NCI-H1417 treated with DMSO at 0.1 percent for 48 hours (cell line): ENCODE data around the gene PSMC5.
A peak's percentile ranks its signal among the peaks of the same experiment; 100 is the strongest.
"Not testable (repeated sequence)": the region's sequence is repeated elsewhere in the genome, so short reads cannot be mapped to it uniquely, and the experiment has no call there.

Experiments used
- DNase-seq: peaks from one replicate; lab custom pipeline; 2025; lab: John Stamatoyannopoulos, UW

Gene PSMC5

DNA sequence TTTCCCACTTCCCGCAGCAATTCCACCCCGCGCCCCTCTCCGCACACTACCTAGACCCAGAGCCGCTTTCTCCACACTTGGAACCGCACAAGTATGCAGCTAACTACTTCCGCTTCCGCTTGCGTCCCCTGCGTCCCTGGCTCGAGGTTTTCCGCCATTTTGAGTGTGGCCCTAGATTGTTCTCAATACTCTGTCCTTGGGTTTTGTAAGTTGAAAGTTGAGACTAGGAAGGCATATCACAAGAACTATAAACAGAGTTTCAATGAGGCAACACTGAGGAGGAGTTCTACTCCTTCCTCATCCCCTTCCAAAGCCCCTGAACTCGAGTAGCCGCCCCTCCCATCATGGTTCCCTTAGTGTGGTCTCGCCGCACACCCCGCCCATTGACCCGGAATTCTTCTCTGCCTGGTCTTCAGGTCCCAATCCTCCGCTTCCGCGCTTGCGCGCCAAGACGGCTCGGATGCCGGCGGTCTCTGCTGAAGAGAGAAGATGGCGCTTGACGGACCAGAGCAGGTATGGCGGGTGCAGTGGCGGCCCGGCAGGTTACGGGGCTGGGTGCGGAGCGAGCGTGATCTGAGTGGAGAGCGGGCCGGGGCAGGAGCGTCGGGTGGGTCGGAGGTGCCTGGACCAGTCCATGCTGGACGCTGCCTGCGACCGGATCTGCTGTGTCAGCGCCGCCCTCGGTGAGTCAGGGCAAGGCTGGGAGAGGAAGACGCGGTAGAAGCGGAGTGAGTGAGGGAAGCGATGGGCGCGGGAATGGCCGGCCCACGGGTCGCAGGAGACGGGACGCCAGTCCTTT, at the start of gene PSMC5, which contains the start of gene FTSJ3:
PSMC5 (plus strand) TSS at position 430 of the 799 bp plus-strand sequence; CDS start at position 490, 60 bp downstream.
FTSJ3 (minus strand) TSS at position 662 of the 799 bp plus-strand sequence. CDS start 761 bp downstream, outside the sequence.
- peak; percentile 84 for DNase-seq

- no peak for DNase-seq
These were observed 46.7 kb upstream of the PSMC5 start for GRCh38 chr17:63780507-63780906.

DNA sequence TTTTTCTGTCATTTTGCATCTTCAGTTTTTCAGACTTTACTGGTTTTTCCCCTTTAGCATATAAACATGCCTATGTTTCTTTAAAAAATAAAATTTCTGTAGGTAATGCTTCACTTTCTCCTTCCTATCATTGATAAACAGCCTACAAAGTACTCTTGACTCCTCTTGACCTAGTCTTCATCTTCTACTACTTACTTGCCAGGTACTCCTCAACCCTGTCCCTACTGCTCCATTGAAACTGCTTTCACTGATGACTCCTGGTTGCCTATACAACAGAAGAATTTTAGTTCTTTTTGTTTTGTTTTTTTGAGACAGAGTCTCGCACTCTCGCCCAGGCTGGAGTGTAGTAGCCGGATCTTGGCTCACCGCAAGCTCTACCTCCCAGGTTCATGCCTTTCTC, 46.3 kb upstream of the PSMC5 start:
- DNase-seq = no peak

GRCh38 chr17:63783522-63783921, 43.7 kb upstream of the PSMC5 start:
- DNase-seq = no peak

DNA sequence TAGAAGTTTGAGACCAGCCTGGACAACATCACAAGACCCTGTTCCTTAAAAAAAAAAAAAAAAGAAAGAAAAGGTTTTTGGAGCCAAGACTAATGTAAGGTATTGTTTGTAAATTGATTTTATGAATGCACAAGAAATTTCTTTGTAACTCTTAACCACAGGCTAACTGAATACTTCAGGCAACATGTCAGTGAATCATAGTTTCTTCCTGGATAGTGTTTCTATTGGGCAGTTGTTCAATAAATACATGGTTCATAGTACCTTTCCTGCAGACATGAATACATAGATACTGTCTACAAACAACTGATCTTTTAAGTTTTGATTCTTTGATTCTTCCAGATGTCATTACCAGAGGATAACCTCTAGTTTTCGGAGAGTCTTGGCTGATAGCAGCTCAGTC, 41.7 kb upstream of the PSMC5 start:
- DNase-seq = no peak

DNA sequence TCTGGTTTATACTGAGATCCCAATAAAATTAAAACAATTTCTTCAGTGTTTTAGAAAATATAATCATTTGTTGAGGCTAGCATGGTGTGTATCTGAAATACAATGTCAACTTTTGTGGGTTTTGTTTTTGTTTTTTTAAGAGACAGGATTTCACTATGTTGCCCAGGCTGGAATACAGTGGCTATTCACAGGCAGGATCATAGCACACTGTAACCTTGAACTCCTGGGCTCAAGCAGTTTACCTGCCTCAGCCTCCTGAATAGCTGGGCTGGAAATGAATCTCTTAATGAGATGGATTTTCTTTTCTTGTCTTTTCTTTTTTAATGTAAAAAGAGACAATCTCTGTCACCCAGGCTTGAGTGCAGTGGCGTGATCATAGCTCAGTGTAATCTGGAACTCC, 41.1 kb upstream of the PSMC5 start:
- DNase-seq = no peak

- DNase-seq = no peak
These were observed 40.1 kb upstream of the PSMC5 start for GRCh38 chr17:63786971-63787711.

DNA sequence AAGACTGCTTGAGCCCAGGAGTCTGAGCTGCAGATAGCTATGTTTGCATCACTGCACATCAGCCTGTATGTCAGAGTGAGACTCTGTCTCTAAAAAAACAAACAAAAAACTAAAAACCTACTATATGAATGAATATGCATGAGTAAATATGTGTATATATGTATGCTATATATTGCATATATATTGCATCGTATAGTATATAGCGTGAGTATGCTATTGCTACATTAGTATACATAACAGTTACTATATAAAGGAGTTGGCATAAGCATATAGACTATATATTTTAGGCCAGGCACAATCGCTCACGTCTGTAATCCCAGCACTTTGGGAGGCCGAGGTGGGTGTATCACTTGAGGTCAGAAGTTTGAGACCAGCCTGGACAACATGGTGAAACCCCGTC, 37.2 kb upstream of the PSMC5 start:
- no peak for DNase-seq

DNA sequence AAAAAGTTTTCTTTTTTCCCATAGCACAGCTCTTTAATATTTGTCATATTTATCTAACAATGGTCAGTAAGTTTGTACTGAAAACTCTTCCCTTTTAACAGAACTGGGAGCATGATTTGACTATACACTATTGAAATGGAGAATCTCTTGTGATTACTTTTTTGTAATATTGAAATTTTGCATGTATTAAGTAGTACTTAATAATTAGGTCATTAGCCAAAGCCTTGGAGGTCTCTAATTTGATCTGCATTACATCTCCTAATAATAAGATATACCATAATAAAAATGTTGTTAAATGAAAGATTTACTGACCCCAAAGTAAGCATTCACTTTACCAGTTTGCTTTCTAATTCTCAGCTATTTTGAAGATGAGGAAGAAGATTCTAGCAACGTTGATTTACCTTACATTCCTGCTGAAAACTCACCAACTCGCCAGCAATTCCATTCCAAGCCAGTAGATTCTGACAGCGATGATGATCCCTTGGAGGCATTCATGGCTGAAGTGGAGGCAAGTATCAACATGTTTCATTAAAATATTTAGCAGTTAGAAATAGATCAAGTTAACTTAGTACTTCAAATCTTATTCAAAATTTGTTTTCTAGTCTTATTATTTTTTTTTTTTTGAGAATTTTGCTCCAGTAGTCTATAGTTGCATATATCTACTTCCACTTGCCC, 35.0 kb upstream of the PSMC5 start:
- DNase-seq = no peak

DNA sequence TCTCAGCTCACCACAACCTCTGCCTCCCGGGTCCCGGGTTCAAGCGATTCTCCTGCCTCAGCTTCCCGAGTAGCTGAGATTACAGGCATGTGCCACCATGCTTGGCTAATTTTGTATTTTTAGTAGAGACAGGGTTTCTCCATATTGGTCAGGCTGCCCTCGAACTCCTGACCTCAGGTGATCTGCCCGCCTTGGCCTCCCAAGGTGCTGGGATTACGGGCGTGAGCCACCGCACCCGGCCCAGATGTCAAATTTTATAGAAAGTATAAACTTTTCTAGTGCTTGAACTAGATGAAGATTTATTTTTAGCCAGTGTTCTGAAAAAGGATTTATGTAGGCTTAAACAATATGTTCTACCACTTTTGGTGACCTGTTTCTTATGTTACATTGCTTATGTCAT, 30.9 kb upstream of the PSMC5 start:
- not testable (repeated sequence) for DNase-seq

- no peak for DNase-seq
These were observed 28.6 kb upstream of the PSMC5 start for GRCh38 chr17:63798572-63799106.

DNA sequence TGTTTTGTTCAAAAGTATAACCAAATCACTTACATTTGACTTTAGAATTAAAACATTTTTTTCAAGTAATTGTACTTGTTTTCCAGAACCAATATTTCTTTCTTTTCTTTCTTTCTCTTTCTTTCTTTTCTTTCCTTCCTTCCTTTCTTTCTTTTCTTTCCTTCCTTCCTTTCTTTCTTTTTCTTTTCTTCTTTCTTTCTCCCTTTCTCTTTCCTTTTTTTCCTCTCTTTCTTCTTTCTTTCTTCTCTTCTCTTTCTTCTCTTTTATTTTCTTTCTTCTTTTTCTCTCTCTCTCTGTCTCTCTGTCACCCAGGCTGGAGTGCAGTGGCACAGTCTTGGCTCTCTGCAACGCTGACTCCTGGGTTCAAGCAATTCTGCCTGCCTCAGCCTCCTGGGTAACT, 26.4 kb upstream of the PSMC5 start:
- DNase-seq = no peak

DNA sequence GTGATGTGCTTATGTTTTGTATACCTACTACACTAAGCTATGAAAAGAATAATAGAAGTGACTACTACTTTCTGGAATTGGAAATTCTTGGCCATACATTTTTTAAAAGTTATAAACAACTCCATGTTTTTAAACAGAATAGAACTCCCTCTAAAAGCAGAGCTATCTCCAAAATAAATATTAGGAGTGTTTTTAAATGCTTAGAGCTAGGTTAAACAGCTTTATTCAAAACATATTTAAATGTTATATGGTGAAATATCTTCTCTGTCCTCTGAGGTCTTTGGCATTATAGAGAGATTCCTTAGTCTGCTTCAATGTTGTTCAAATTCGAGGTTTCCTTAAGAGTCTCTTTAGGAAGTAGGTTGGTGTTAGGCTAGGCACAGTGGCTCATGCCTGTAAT, 22.9 kb upstream of the PSMC5 start:
- no peak for DNase-seq

- DNase-seq = no peak
These were observed 21.6 kb upstream of the PSMC5 start for GRCh38 chr17:63805591-63805990.

GRCh38 chr17:63809970-63810369, 17.3 kb upstream of the PSMC5 start:
- no peak for DNase-seq

DNA sequence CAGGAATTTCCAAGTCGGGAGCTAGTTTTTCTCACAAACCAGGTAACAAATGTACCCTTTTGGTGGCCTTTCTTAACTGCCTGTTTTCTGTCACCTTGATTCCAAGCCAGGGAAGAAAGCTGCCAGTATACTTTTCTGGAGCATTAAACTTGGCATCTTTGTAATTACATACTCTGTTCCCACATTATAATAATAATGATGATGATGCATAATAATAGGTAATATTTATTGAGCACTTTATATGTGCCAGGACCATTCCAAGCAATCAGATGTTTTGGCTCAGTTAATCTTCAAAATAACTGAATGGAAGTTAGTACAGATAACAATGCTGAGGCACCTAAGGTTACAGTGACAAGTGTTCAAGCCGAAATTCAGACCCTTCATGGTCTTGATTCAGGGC, 11.1 kb upstream of the PSMC5 start:
- no peak for DNase-seq

DNA sequence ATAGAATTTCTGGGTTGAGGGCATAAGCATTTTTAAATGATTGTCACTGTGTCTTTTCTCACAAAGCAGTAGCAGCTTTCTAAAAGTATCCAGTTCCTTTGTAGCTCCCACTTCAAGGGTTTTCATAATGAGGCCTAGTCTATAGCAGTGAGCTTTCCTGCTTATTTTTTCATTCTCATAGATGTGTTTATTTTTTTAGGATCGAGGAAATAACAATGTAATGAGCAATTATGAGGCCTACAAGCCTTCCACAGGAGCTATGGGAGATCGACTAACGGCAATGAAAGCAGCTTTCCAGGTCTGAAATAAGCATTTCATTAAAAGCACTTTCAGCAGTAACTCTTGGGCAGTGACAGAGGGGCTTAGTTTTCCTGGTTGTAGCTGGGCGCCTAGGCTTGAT, 10.6 kb upstream of the PSMC5 start:
- no peak for DNase-seq

GRCh38 chr17:63817736-63818385, 9.4 kb upstream of the PSMC5 start:
- DNase-seq = no peak

GRCh38 chr17:63819131-63819530, 8.1 kb upstream of the PSMC5 start:
- no peak for DNase-seq

- DNase-seq = no peak
These were observed 7.4 kb upstream of the PSMC5 start for GRCh38 chr17:63819585-63820537.
